H9 (cell line): Measurements from ENCODE around the gene CPO. TPM values are rescaled to one million over a fixed set of nuclear protein-coding genes. Genes with fewer than 3 reads are reported as not detected.

Experiments used
- DNase-seq: peaks from one replicate; pipeline ENCODE4 v3.0.0-alpha.2; 2017
- H2AFZ ChIP-seq: one replicate; pipeline ENCODE4 v1.6.1; 2013; ENCODE audit warnings: mild to moderate bottlenecking, low read length, control low read depth, moderate library complexity
- H2AK5ac ChIP-seq: 2 replicates; pipeline ENCODE4 v1.6.1; 2013; ENCODE audit warnings: low read length, control low read depth, mixed read lengths; ENCODE audit not compliant: insufficient read length
- H2BK120ac ChIP-seq: one replicate; pipeline ENCODE4 v1.6.1; 2013; ENCODE audit warnings: low read depth, mild to moderate bottlenecking, low read length, control low read depth, inconsistent platforms; ENCODE audit not compliant: poor library complexity, severe bottlenecking
- H2BK12ac ChIP-seq: 2 replicates; pipeline ENCODE4 v1.6.1; 2013; ENCODE audit warnings: low read length, control low read depth, mixed read lengths, low read depth; ENCODE audit not compliant: insufficient read length
- H2BK15ac ChIP-seq: 2 replicates; pipeline ENCODE4 v1.6.1; 2013; ENCODE audit warnings: low read depth, low read length, control low read depth
- H2BK20ac ChIP-seq: one replicate; pipeline ENCODE4 v1.6.1; 2013; ENCODE audit warnings: low read depth, mild to moderate bottlenecking, low read length, control low read depth, inconsistent platforms; ENCODE audit not compliant: poor library complexity, severe bottlenecking
- H2BK5ac ChIP-seq: 2 replicates; pipeline ENCODE4 v1.6.1; 2013; ENCODE audit warnings: low read length, control low read depth, mixed read lengths; ENCODE audit not compliant: insufficient read length
- H3K14ac ChIP-seq: 2 replicates; pipeline ENCODE4 v1.6.1; 2013; ENCODE audit warnings: low read length, control low read depth; ENCODE audit not compliant: insufficient read depth
- H3K18ac ChIP-seq: 2 replicates; pipeline ENCODE4 v1.6.1; 2013; ENCODE audit warnings: low read depth, mild to moderate bottlenecking, mixed read lengths, low read length, control low read depth; ENCODE audit not compliant: insufficient read length
- H3K23ac ChIP-seq: 2 replicates; pipeline ENCODE4 v1.6.1; 2013; ENCODE audit warnings: low read length, control low read depth, mixed read lengths, low read depth; ENCODE audit not compliant: insufficient read length
- H3K23me2 ChIP-seq: 2 replicates; pipeline ENCODE4 v1.6.1; 2013; ENCODE audit warnings: low read depth, mild to moderate bottlenecking, mixed read lengths, low read length, control low read depth; ENCODE audit not compliant: insufficient read length, poor library complexity, severe bottlenecking
- H3K27ac ChIP-seq: 2 replicates; pipeline ENCODE4 v1.5.1; 2013; ENCODE audit warnings: low read length, control low read depth, mixed read lengths, low read depth; ENCODE audit not compliant: insufficient read length
- H3K27me3 ChIP-seq: 2 replicates; pipeline ENCODE4 v1.6.1; 2013; ENCODE audit warnings: low read length, control low read depth, inconsistent platforms; ENCODE audit not compliant: insufficient read depth
- H3K4ac ChIP-seq: 2 replicates; pipeline ENCODE4 v1.6.1; 2013; ENCODE audit warnings: low read depth, mild to moderate bottlenecking, control low read depth, inconsistent platforms, low read length, moderate library complexity
- H3K4me1 ChIP-seq: 2 replicates; pipeline ENCODE4 v1.6.1; 2013; ENCODE audit warnings: low read length, control low read depth, inconsistent platforms; ENCODE audit not compliant: insufficient read depth
- H3K4me2 ChIP-seq: 2 replicates; pipeline ENCODE4 v1.6.1; 2013; ENCODE audit warnings: low read length, control low read depth, mixed read lengths; ENCODE audit not compliant: insufficient read length, insufficient read depth
- H3K56ac ChIP-seq: 2 replicates; pipeline ENCODE4 v1.6.1; 2013; ENCODE audit warnings: low read depth, mild to moderate bottlenecking, mixed read lengths, low read length, control low read depth; ENCODE audit not compliant: insufficient read length
- H3K79me1 ChIP-seq: 2 replicates; pipeline ENCODE4 v1.6.1; 2013; ENCODE audit warnings: low read depth, mild to moderate bottlenecking, moderate library complexity, low read length, control low read depth, inconsistent platforms; ENCODE audit not compliant: insufficient read depth, poor library complexity, severe bottlenecking
- H3K79me2 ChIP-seq: 2 replicates; pipeline ENCODE4 v1.6.1; 2013; ENCODE audit warnings: low read length, control low read depth, inconsistent platforms; ENCODE audit not compliant: insufficient read depth
- H3K9ac ChIP-seq: 2 replicates; pipeline ENCODE4 v1.6.1; 2013; ENCODE audit warnings: low read length, control low read depth, mixed read lengths; ENCODE audit not compliant: insufficient read length; ENCODE audit errors: extremely low read depth
- H3K9me3 ChIP-seq: one replicate; pipeline ENCODE4 v1.6.1; 2013; ENCODE audit warnings: low read depth, low read length, inconsistent platforms; ENCODE audit not compliant: control insufficient read depth
- H3T11ph ChIP-seq: one replicate; pipeline ENCODE4 v1.6.1; 2013; ENCODE audit warnings: mild to moderate bottlenecking, low read length, control low read depth, inconsistent platforms
- H4K20me1 ChIP-seq: one replicate; pipeline ENCODE4 v1.6.1; 2013; ENCODE audit not compliant: control insufficient read depth, insufficient read length, insufficient read depth
- H4K5ac ChIP-seq: 2 replicates; pipeline ENCODE4 v1.6.1; 2013; ENCODE audit warnings: low read depth, mild to moderate bottlenecking, mixed read lengths, low read length, control low read depth; ENCODE audit not compliant: insufficient read length
- H4K8ac ChIP-seq: replicated peaks from 2 replicates; pipeline ENCODE4 v1.6.1; 2013; ENCODE audit warnings: low read length, control low read depth, mixed read lengths, low read depth; ENCODE audit not compliant: insufficient read length
- H4K91ac ChIP-seq: 2 replicates; pipeline ENCODE4 v1.6.1; 2013; ENCODE audit warnings: low read depth, mild to moderate bottlenecking, moderate library complexity, mixed read lengths, low read length, control low read depth; ENCODE audit not compliant: insufficient read length
- H3K27ac Mint-ChIP-seq, 3 experiments: 2 replicates in 2 of 3; 3 replicates in 1 of 3; pipeline ENCODE4 v1.8.0; 2020 to 2021; ENCODE audit warnings: mixed read lengths in 3 of 3, mild to moderate bottlenecking in 1 of 3, moderate library complexity in 1 of 3
- H3K27me3 Mint-ChIP-seq: 2 replicates; pipeline ENCODE4 v1.8.0; 2021; ENCODE audit warnings: low read depth, mild to moderate bottlenecking, moderate library complexity, mixed read lengths
- H3K36me3 Mint-ChIP-seq, 3 experiments: 2 replicates in 2 of 3; 3 replicates in 1 of 3; pipeline ENCODE4 v1.8.0; 2020 to 2021; ENCODE audit warnings: low read depth in 3 of 3, mixed read lengths in 3 of 3; ENCODE audit not compliant: insufficient read depth in 1 of 3
- H3K4me1 Mint-ChIP-seq, 2 experiments: 2 replicates each; pipeline ENCODE4 v1.8.0; 2020; ENCODE audit warnings: mixed read lengths in 2 of 2
- H3K4me3 Mint-ChIP-seq, 2 experiments: 2 replicates in 1 of 2; 3 replicates in 1 of 2; pipeline ENCODE4 v1.8.0; 2020 to 2021; ENCODE audit warnings: mild to moderate bottlenecking in 2 of 2, mixed read lengths in 2 of 2, moderate library complexity in 1 of 2
- H3K9me3 Mint-ChIP-seq, 2 experiments: 2 replicates in 1 of 2; 3 replicates in 1 of 2; pipeline ENCODE4 v1.8.0; 2020; ENCODE audit warnings: mild to moderate bottlenecking in 2 of 2, mixed read lengths in 2 of 2, moderate library complexity in 1 of 2
- CTCF ChIP-seq: fragments of 200-600 bp; sonication (generic); conservative IDR thresholded peaks from 3 replicates; pipeline ENCODE4 v1.8.0; 2021; ENCODE audit warnings: antibody characterized with exemption, mild to moderate bottlenecking
- WGBS: extraction: QIAGEN DNeasy Blood & Tissue Kit; methylation state at CpG from one replicate; pipeline ENCODE4 v1.1.7; 2013; ENCODE audit warnings: missing lambda C conversion rate, low lambda C conversion rate, mixed read lengths; ENCODE audit not compliant: insufficient read length; ENCODE audit errors: extremely low coverage; 5-methylcytosine and 5-hydroxymethylcytosine counted together
- total RNA-seq: library from RNA; stranded (reverse); gene quantifications from 2 replicates; pipeline ENCODE4 v1.2.1, GENCODE V29; 2021

Gene CPO
- total RNA-seq, 1 experiment from 2014 or later = 0.68 TPM

GRCh38 chr2:206958261-206958660 is 18.9 kb downstream of the CPO start:
- no CpG with 5 or more reads among the region's 3 CpGs for WGBS
- no peak for TF ChIP-seq CTCF
- peaks cover 2% of the 10 kb centered on the region; the same call in 1 of the 2 replicates for H3K27me3 Mint-ChIP-seq

More at GRCh38 chr2:206958261-206958660, 18.9 kb downstream of the CPO start:
- H3K23ac ChIP-seq = no peak overlapping the region
- no peak overlapping the region for H2AK5ac ChIP-seq
- peaks cover 13% of the 10 kb centered on the region in 2 experiments for H3K9me3 Mint-ChIP-seq
- H3K36me3 Mint-ChIP-seq = peaks cover 6 to 13% (median 11%) of the 10 kb centered on the region in 3 experiments; a peak in 6 of 7 replicates
- no peak overlapping the region for H2BK120ac ChIP-seq
- no peaks in the 10 kb centered on the region for H3K79me1 ChIP-seq
- H3K27me3 ChIP-seq = no peaks in the 10 kb centered on the region
- no peak overlapping the region for H3K9ac ChIP-seq
- no peaks in the 10 kb centered on the region for H3K9me3 ChIP-seq
- H4K5ac ChIP-seq = no peak overlapping the region
- H3K14ac ChIP-seq = no peak overlapping the region
- no peaks in the 10 kb centered on the region for H3K79me2 ChIP-seq
- no peak overlapping the region for H2BK20ac ChIP-seq
- H3K4me3 Mint-ChIP-seq = no peak overlapping the region
- no peak overlapping the region for H4K8ac ChIP-seq
- H2AFZ ChIP-seq = no peak overlapping the region
- no peak overlapping the region for H3K27ac Mint-ChIP-seq
- H2BK12ac ChIP-seq = no peak overlapping the region
- no peak overlapping the region for H3K4ac ChIP-seq
- no peak for DNase-seq
- H2BK15ac ChIP-seq = no peak overlapping the region
- no peaks in the 10 kb centered on the region for H4K20me1 ChIP-seq
- H3T11ph ChIP-seq = no peak overlapping the region
- H3K56ac ChIP-seq = no peak overlapping the region
- H4K91ac ChIP-seq = no peak overlapping the region
- H3K18ac ChIP-seq = no peak overlapping the region
- no peak overlapping the region for H3K4me2 ChIP-seq
- no peak overlapping the region for H2BK5ac ChIP-seq
- peaks cover 0 to 2% of the 10 kb centered on the region in 2 experiments; a peak in 1 of 4 replicates for H3K4me1 Mint-ChIP-seq
- H3K27ac ChIP-seq = no peak overlapping the region
- H3K4me1 ChIP-seq = no peaks in the 10 kb centered on the region
- no peaks in the 10 kb centered on the region for H3K23me2 ChIP-seq
